Mesenteric fat pad (tissue), 1 donor: Measurements from ENCODE around the gene GPATCH4. TPM values are rescaled to one million over a fixed set of nuclear protein-coding genes. Genes with fewer than 3 reads are reported as not detected.
"Not testable (repeated sequence)": the region's sequence is repeated elsewhere in the genome, so short reads cannot be mapped to it uniquely, and the experiment has no call there.

Source experiments
- DNase-seq: peaks from one replicate; pipeline ENCODE4 v3.0.0-alpha.2; 2020; ENCODE audit warnings: low spot score
- long read RNA-seq: library from polyadenylated mRNA; unstranded; transcript quantifications from one replicate; pipeline ENCODE4 v2.0.0, GENCODE V29; 2020
- total RNA-seq: library from RNA; stranded (reverse); fragmentation: NEBNext Ultra II Directional; extraction: Animal tissue kit (Norgen Biotek cat#: 25700); gene quantifications from one replicate; pipeline ENCODE4 v1.2.1, GENCODE V29; 2021
- donor health status: DM: yes; HTN: yes; CAD: no.

GPATCH4 gene
- total RNA-seq, result 40.4 TPM
- long read RNA-seq, transcript GPATCH4-201 (8 exons, 1,972 nt), result major isoform, 41 of 71 reads
- long read RNA-seq, partial matches to known transcripts, result 1 of 71 reads
- long read RNA-seq, other reads (novel, unspliced or antisense), result 22 of 71 reads

DNA sequence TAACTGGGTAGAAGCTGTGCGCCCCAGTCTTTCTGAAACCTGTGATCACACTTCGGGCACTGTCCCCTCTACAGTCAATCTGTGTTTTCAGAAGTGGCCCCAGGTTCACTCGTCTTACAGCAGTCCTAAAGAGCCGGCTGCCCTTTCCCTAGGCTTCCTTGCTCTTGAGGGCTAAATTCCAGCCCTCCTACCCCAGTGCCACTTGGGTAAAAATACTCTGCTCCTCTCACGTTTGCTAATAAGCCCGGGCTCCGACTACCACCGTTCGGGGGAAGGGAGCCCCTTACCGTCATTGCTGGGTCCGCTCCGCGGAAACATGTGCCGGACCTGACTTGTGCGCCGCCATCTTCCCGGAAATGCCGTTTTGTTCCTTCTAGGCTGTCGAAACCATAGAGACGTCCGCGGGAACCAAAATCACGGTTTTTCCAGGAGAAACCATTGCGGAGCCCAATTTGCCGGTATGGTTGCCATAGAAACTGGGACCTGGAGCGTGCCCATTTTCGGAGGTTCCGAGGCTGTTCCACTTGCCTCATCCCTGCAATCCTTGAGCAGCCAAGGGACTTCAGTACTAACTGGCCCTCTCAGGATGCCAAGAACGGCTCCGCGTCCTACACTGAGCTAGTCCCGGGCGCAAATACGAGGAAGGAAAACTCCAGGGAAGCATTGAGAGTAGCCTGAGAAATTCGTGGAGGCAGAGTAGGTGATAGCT, at the start of gene GPATCH4:
Gene GPATCH4 (minus strand): TSS at position 358 of the 709 bp plus-strand sequence.
- peak; percentile 93 for DNase-seq

DNA sequence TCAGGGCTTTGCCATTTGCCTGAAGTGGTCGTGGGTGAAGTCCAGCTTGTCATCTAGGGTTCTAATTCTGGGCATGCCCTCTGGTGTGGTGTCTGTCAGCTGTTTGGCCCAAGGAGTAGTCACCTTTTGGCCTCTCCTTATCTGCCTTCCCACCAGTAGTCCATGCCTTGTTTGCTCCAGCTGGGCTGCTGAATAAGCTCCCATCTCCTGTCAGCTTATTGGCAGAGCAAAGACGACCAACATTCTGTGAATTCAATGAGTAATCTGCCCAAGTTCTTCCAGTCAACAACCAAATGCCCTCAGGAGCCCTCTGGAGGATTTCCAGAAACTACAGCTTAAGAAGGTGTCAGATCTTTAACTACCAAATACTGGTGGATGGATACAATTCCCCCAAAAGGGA, 47.7 kb upstream of the GPATCH4 start:
- no peak for DNase-seq

DNA sequence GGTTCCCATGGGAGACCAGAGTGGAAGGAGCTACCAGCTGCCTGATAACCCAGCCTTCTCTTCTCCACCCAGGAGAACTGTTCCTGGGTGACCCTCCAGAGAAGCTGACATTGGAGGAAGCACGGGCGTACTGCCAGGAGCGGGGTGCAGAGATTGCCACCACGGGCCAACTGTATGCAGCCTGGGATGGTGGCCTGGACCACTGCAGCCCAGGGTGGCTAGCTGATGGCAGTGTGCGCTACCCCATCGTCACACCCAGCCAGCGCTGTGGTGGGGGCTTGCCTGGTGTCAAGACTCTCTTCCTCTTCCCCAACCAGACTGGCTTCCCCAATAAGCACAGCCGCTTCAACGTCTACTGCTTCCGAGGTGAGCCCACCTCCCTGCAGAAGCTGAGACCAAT, 47.2 kb upstream of the GPATCH4 start:
- no peak for DNase-seq

DNA sequence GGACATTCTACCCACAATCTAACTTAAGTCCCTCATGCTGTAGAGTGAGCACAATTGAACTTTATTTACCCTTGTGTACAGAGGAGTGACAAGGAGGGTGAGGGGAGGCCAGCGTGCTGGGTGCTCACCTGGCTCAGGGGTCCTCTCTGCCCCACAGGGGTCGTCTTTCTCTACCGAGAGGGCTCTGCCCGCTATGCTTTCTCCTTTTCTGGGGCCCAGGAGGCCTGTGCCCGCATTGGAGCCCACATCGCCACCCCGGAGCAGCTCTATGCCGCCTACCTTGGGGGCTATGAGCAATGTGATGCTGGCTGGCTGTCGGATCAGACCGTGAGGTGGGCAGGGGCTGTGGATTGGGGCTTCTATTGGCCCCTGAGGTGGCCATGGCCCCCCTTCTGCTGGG, 46.1 kb upstream of the GPATCH4 start:
- no peak for DNase-seq

DNA sequence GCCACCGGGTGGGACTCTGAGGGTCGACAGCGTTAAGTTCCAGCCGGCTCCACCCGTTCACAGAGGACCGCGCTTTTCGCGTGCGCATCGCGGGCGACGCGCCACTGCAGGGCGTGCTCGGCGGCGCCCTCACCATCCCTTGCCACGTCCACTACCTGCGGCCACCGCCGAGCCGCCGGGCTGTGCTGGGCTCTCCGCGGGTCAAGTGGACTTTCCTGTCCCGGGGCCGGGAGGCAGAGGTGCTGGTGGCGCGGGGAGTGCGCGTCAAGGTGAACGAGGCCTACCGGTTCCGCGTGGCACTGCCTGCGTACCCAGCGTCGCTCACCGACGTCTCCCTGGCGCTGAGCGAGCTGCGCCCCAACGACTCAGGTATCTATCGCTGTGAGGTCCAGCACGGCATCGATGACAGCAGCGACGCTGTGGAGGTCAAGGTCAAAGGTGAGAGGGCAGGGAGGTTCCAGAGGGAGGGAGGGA, 45.5 kb upstream of the GPATCH4 start:
- no peak for DNase-seq

DNA sequence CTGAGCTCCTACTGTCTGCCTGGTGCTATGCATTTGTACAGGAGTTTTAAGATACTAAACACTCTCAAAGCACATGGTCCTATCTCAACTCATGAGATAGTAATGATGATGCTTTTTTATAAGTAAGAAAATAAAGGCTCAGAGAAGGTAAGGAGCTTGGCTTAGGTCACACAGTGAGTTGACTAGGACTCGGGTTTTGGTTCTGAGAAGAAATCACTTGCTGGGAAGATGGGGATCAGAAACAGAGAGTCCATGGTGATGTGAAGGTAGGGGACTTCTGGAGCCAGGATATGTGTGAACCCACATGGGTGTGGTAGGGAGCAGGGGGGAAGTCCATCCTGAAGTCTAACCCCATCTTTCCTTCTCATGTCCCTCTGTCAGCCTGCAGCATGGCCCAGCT, 44.4 kb upstream of the GPATCH4 start:
- no peak for DNase-seq

DNA sequence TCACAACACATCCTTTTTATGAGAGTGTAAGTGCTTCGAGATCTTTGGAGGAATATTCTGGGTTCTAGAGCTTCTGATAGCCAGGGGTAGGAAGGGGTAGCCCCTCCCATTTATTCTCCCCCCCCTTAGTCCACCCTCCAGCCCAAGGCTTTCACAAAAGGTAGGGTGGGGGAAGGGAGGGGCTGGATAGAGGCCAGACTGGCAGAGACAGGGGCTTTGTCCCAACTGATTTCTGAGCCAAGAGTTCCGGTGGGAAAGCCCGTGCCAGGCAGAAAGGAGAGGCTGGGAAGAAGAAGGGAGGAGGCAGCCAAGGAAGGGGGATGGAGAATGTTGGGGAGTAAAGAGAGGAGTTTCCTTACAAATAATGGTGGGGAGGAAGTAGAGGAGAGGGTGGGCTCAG, 43.8 kb upstream of the GPATCH4 start:
- no peak for DNase-seq

DNA sequence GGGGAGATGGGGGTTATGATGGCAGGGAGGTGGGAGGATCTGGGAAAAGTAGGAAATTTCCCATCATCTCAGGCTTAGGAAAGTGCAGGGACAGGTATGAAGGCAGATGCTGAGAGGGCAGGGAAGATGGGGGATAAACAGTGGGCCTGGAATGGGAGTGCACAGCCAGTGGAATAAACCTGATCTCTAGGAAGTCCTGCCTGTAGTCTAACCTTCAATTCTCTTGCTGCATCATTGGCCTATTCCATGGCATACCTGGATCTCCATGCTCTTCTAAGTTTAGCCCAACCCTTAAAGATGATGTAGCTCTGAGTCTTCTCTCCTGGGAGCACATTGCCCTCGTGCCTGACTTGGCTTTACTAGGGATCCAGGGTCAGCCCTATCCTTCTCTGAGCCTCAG, 43.4 kb upstream of the GPATCH4 start:
- DNase-seq, result no peak

DNA sequence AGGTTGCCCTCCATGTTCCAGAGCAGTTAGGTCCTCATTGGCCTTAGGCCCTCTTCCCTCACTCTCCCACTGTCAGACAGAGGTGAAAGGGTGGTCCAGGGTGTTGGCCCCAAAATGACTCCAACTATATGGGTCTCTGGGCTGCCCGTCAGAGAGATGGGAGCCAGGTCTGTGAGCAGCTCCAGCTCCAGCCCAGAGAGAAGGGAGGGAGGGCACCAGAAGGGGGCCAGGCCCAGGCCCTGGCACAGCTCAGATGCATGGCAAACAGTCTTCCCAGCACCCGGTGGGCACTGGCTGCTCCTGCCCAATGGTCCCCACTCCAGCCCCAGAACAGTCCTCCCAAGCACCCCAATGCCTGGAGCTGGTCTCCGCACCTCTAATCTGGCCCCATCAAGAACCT, 42.9 kb upstream of the GPATCH4 start:
- DNase-seq, result no peak

DNA sequence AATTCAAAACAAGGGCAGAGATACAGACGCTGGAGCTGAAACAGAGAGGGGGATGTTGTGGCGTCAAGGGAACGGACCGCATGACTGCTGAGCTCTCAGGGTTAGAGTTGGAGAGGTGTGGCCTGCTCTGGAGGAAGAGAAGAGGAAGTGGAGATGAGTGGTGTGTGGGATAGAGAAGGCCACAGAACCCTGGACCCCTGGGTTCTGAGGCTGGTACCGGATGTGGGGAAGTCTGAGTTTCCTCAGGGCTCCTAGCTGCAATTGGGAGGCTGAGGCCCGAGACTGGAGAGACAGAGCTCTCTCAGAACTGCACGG, 42.5 kb upstream of the GPATCH4 start:
- no peak for DNase-seq

DNA sequence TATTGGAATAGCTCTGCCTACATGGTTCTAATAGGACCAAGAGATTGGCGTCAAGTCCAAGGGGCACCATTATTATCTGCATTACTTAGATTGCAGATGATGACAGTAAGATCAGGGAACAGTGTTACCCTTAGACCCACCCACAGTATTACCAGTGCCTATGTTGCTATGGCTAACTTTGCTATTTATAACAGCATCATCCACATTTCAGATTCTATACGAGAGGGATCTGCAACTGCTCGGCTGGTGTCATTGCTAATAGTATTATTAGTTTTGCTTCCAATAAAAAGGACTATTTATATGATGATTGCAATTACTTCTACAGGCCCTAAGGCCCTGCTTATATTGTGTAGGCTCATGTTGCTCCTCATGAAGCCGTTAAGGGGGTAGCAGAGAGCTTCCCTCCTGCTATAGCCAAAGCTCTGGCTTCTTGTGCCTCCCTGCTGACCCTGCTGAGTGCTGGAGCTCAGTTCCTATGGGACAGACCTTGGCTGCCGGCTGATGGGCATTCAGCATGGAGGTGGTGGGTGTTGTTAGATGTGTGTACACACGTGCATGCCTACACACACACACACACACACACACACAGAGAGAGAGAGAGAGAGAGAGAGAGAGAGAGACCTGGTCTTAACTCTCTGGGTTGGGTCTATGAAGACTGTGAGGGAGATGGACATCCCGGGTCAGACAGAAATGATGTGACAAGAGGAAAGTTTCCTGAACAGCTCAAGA, 41.9 kb upstream of the GPATCH4 start:
- no peak for DNase-seq

DNA sequence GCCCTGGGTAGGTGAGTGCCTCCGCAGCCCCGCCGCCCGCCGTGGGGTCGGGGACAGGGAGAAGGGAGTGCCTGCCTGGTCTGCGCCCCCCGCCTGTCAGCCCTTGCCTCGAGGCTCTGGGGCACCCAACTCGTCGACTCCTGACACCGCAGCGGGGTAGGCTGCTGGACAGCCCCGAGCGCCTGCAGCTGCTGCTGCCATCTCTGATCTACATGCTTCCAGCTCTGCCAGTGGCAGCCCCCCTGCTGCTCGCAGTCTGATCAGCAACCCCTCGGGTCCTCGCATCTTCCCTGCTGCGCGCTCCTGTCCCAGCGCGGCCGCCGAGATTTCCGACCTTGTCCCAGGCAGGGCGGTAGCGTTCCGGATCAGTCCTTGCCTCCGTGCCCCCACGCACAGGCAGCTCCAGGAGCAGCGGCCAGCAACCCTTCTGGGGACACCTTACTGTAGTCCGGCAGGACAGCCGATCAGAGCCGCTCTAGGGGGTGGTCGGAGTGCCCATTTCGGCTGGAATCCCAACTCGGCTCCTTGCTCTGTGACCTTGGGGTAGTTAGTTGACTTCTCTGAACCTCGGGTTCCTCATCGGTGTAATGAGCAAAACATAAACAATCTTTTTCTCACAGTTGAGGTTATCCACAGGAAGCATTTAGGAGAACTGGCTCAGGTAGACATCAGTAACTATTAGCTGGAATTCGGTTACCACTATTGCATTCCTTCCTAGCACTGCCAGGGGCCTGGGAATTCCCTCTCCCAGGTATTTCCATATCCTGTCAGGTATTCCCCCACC, 41.2 kb upstream of the GPATCH4 start:
- no peak for DNase-seq

DNA sequence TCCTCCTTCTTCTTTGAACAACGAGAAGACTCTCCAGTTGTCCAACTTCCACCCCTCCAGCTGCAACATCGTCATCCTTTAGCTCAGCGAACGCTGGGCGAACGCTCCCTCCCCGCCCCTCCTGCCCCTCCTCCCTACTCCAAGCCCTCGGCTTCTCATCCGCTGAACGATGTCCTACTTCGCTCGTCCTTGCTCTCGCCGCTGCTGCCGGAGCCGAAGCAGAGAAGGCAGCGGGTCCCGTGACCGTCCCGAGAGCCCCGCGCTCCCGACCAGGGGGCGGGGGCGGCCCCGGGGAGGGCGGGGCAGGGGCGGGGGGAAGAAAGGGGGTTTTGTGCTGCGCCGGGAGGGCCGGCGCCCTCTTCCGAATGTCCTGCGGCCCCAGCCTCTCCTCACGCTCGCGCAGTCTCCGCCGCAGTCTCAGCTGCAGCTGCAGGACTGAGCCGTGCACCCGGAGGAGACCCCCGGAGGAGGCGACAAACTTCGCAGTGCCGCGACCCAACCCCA, 40.5 kb upstream of the GPATCH4 start, which contains the start of gene BCAN:
Gene BCAN (plus strand): TSS at position 357 of the 504 bp plus-strand sequence. CDS start 3,938 bp downstream, outside the sequence.
- no peak for DNase-seq

DNA sequence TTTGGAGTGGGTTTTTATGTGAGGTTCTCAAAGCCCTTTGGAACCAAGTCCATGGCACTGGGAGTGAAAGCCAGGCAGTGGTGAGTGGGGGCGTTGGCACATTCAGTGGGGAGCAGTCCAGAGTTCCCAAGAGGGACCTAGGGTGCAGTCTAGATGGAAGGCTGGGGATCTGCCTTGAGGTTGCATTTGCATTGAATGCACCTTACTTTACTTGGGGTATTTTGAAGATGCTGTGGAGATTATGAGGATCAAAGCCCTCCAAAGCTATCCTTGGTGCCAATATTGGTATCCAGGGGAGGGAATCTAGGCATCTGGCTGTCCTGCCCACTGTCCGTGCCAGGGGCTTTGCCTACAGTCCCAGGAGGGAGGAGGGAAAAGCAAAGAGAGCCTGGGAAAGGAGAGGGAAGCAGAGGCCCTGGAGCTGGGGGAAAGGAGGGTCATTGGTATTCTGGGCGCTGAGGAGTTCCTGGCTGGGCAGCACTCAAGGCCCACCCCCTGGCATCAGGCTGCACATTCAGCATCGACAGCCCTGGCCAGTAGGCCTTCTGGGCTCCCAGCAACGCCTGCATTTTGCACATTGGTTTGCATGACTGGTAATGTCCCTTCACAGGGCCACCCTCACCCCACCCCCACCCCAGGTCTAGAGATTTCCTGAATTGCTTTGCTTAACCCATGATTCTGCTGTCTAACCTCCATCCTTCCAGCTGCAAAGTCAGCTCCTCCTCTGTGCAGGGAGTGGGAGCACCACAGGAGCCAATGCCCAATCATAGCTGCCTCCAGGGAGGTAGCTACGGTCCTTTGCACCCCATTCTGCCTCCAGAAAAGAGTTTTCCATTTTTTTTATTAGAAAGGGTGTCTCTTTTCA, 39.8 kb upstream of the GPATCH4 start:
- DNase-seq, result no peak

DNA sequence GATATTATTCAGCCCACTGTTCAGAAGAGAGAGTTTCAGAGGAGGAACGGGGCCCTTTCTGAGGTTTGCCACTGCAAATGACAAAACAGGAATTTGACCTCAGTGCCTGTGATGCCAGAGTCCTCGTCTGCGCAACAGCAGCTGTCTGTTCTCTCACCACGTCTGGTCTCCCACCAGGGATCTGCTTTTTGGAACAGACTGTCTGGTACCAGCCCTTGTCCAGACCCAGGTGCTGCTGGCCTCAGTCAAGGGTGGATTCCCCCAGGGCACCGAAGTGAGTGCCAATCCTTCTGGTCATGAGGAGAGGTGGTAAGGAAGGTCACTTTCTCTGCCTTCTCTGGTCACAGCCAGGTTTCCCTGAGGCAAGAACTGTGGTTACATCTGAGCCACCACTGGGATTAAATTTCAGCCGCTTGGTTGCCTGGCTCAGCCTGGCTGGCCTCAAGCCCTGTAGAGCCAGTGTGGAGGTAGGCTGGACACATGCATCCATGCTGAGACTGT, 38.4 kb upstream of the GPATCH4 start:
- no peak for DNase-seq

DNA sequence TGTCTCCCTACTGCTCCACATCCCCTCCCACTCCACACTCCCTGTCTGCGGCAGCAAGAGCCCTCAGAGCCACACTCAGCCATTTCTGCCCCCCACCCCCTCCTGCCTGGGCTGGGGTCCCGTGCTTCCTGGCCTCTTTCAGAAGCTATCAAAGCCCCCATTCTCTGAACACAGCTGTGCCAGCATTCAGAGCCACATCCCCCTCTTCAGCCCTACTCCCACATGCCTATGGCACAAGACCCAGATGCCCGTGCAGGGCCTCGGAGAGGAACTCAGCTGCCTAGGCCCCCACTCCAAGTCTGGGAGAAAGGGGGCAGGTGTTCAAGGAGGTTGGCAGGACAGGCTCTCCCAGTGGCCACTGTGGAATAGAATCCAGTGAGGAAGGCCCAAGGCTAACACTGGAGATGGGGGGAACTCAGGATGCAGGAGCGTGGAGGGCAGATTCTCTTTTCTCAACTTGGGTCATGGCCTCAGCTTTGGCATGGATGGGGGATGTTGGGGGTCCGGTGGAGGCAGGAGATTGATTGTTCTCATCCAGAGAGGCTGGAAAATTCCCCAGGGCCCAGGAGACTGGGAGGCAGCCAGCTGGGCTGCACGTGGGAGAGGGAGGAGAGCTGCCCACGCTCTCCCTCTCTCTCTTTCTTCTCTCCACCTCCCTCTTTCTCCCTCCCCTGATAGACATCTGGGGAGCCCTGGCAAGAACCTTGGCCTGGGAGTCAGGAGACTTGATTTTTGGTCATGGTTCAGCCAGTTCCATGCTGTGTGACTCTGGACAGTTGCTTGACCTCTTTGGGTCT, 37.1 kb upstream of the GPATCH4 start:
- DNase-seq, result no peak

DNA sequence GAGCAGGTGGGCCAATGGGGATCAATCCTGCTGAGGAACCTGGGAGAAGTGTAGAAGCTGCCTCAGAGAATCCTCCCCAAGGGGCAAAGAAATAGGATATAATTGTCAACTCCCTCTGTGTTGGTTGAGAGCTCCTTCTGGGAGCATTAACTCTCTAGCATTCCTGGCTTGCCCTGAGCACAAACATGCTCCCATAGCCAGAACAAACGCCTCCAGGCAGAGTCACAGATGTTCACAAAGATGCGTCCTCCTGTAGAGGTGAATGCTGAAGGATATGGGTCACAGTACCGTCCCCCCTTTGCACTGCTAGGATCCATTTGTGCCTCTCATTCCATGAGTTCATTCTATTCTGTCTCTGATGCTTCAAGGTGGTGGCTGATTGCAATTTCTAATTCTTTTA, 31.1 kb upstream of the GPATCH4 start:
- no peak for DNase-seq

DNA sequence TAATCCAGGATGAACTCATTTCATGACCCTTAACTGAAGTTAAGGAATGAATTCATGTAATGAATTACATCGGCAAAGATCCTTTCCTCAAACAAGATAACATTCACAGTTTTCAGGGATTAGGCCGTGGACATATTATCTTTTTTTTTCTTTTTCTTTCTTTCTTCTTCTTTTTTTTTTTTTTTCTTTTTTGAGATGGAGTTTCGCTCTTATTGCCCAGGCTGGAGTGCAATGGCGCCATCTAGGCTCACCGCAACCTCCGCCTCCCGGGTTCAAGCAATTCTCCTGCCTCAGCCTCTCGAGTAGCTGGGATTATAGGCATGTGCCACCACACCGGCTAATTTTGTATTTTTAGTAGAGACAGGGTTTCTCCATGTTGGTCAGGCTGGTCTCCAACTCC, 29.9 kb upstream of the GPATCH4 start:
- DNase-seq, result not testable (repeated sequence)

DNA sequence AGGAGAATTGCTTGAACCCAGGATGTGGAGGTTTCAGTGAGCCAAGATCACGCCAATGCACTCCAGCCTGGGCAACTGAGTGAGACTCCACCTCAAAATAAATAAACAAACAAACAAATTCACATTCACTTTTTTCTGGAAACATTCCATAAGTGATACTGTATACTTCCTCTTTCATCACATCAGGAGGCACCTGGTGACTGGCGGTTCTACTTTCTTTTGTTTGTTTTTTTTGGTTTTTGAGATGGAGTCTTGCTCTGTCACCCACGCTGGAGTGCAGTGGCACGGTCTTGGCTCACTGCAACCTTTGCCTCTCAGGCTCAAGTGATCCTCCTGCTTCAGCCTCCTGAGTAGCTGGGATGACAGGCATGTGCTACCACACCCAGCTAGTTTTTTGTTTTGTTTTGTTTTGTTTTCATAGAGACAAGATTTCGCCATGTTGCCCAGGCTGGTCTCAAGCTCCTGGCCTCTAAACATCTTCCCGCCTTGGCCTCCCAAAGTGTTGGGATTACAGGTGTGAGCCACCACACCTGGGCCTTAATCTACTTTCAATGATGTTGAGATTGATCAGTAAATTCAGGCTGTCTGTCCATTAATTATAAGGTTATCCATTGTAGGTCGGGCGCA, 28.7 kb upstream of the GPATCH4 start:
- no peak for DNase-seq
